Chondrocyte (in vitro differentiated cells): ENCODE data around the gene RAB3A. TPM values are rescaled to one million over a fixed set of nuclear protein-coding genes. Genes with fewer than 3 reads are reported as not detected.

Experiments used
- DNase-seq: peaks from one replicate; pipeline ENCODE4 v3.0.0; 2021; ENCODE audit warnings: mixed read lengths, low spot score
- H3K27ac Mint-ChIP-seq: one replicate; pipeline ENCODE4 v1.8.0; 2021; ENCODE audit warnings: mild to moderate bottlenecking, moderate library complexity, mixed read lengths; ENCODE audit not compliant: unreplicated experiment
- H3K27me3 Mint-ChIP-seq: 2 replicates; pipeline ENCODE4 v1.8.0; 2021; ENCODE audit warnings: low read depth, mixed read lengths
- H3K36me3 Mint-ChIP-seq: 2 replicates; pipeline ENCODE4 v1.8.0; 2021; ENCODE audit warnings: low read depth, mixed read lengths
- H3K4me1 Mint-ChIP-seq: 2 replicates; pipeline ENCODE4 v1.8.0; 2021; ENCODE audit warnings: low read depth, mild to moderate bottlenecking, mixed read lengths
- H3K4me3 Mint-ChIP-seq: one replicate; pipeline ENCODE4 v1.8.0; 2021; ENCODE audit warnings: mild to moderate bottlenecking, moderate library complexity, mixed read lengths; ENCODE audit not compliant: unreplicated experiment
- H3K9me3 Mint-ChIP-seq: 2 replicates; pipeline ENCODE4 v1.8.0; 2021; ENCODE audit warnings: low read depth, mixed read lengths
- total RNA-seq: library from RNA; stranded (reverse); gene quantifications from 3 replicates; pipeline ENCODE4 v1.2.1, GENCODE V29; 2021
- TF ChIP-seq, protein P1 (sequence below): fragments of 200-600 bp; sonication (generic); IDR thresholded peaks from 2 replicates; pipeline ENCODE4 v1.5.0; 2021; ENCODE audit warnings: antibody characterized with exemption, mild to moderate bottlenecking, moderate library complexity

RAB3A gene
- total RNA-seq, 1 donor from 2014 or later = 3.4 TPM

DNA sequence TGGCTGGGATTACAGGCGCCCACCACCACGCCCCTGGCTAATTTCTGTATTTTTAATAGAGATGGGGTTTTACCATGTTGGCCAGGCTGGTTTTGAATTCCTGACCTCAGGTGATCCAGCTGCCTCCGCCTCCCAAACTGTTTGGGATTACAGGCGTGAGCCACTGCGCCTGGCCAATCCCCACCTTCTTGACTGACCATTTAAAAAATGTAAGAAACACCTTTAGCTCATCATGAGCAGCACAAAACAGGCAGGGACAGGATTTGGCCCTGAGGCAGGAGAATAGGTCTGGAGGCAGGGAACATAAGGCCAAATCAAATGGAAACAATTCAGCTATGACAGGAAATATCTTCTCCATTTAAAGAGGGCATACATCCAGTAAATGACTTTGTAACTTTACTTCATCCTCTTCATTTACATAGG is 12.2 kb downstream of the RAB3A start:
- peaks cover 2% of the 10 kb centered on the region for H3K36me3 Mint-ChIP-seq
- peak overlapping the region; percentile 94 for H3K27ac Mint-ChIP-seq
- no peak for DNase-seq
- H3K4me3 Mint-ChIP-seq = peak overlapping the region; percentile 79
- no peaks in the 10 kb centered on the region for H3K27me3 Mint-ChIP-seq
- H3K9me3 Mint-ChIP-seq = no peaks in the 10 kb centered on the region
- TF ChIP-seq, protein P1, sequence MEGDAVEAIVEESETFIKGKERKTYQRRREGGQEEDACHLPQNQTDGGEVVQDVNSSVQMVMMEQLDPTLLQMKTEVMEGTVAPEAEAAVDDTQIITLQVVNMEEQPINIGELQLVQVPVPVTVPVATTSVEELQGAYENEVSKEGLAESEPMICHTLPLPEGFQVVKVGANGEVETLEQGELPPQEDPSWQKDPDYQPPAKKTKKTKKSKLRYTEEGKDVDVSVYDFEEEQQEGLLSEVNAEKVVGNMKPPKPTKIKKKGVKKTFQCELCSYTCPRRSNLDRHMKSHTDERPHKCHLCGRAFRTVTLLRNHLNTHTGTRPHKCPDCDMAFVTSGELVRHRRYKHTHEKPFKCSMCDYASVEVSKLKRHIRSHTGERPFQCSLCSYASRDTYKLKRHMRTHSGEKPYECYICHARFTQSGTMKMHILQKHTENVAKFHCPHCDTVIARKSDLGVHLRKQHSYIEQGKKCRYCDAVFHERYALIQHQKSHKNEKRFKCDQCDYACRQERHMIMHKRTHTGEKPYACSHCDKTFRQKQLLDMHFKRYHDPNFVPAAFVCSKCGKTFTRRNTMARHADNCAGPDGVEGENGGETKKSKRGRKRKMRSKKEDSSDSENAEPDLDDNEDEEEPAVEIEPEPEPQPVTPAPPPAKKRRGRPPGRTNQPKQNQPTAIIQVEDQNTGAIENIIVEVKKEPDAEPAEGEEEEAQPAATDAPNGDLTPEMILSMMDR = no peak
- peaks cover 24% of the 10 kb centered on the region for H3K4me1 Mint-ChIP-seq

DNA sequence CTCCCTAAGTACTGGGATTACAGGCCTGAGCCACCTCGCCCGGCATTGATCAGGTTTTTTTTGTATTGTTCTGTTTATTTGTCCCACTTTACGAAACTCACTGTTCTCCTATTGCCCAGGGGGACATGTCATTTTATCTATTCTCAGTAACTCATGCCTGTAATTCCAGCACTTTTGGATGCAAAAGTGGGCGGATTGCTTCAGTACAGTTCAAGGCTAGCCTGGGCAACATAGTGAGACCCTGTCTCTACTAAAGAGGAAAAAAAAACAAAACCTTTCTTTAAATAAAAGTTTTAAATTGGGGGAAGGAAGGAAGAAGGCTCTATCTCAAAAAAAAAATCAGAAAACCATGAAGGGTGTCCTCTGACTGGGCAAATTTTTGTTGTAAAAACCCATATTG is 13.6 kb downstream of the RAB3A start:
- H3K4me1 Mint-ChIP-seq = peaks cover 24% of the 10 kb centered on the region
- no peak for DNase-seq
- H3K4me3 Mint-ChIP-seq = no peak overlapping the region
- H3K36me3 Mint-ChIP-seq = no peaks in the 10 kb centered on the region
- H3K27me3 Mint-ChIP-seq = peaks cover 3% of the 10 kb centered on the region
- H3K9me3 Mint-ChIP-seq = no peaks in the 10 kb centered on the region
- no peak overlapping the region for H3K27ac Mint-ChIP-seq
- TF ChIP-seq, protein P1 = no peak

DNA sequence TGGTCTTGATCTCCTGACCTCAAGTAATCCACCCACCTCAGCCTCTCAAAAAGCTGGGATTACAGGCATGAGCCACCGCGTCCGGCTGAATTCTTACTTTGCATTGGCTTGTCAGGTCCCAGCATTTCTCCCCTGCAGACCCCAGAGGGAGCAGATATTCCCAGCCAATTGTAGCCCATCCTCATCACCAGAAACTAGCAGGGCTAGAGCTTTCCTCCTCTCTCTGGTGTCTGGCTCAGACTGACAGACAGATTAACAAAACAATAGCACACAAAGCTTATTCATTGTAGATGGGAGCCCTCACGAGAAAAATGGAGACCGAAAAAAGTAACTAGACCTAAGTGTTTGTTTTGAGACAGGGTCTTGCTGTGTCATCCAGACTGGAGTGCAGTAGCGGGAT is 18.3 kb downstream of the RAB3A start:
- Mint-ChIP-seq H3K27me3 (peaks cover 3% of the 10 kb centered on the region), H3K4me3 (no peak overlapping the region), H3K36me3 (no peaks in the 10 kb centered on the region), H3K9me3 (no peaks in the 10 kb centered on the region), H3K27ac (no peak overlapping the region), H3K4me1 (no peaks in the 10 kb centered on the region)
- TF ChIP-seq, protein P1 = no peak
- DNase-seq = no peak

DNA sequence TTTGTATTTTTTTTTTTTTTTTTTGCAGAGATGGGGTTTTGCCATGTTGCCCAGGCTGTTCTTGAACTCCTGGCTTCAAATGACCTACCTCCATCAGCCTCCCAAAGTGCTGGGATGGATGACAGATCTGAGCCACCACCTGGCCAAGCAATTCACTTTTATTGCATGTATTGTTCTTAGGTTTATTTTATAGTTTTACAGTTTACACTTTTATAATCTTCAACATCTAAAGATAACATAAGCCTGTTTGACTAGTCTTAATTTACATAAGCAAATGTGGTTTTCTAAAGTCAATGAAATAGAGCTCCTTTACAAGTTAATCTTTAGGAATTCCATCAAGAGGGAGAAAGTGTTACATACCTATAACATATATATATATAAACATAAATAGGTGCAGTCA is 20.3 kb downstream of the RAB3A start:
- DNase-seq = no peak
- Mint-ChIP-seq H3K27me3 (peaks cover 3% of the 10 kb centered on the region), H3K9me3 (no peaks in the 10 kb centered on the region), H3K4me3 (no peak overlapping the region), H3K27ac (no peak overlapping the region), H3K4me1 (no peaks in the 10 kb centered on the region), H3K36me3 (no peaks in the 10 kb centered on the region)
- TF ChIP-seq, protein P1 = no peak

DNA sequence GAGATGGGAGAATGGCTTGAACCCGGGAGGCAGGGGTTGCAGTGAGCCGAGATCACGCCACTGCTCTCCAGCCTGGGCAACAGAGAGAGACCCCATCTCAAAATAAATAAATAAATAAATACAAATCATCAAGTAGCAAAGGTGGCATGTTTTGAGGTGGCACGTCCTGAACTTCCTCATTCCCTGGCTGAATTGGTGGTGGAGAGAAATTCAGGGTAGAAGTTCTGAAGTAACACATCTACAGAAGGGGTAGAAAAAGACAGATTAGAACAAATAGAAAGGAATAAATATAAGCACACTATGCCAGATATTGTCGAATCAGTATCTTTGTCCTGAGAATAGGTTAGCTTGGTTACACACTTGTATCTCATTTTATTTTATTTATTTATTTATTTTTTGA is 23.9 kb downstream of the RAB3A start:
- no peaks in the 10 kb centered on the region for H3K36me3 Mint-ChIP-seq
- TF ChIP-seq, protein P1 = no peak
- no peak for DNase-seq
- no peak overlapping the region for H3K27ac Mint-ChIP-seq
- no peaks in the 10 kb centered on the region for H3K4me1 Mint-ChIP-seq
- peaks cover 6% of the 10 kb centered on the region for H3K27me3 Mint-ChIP-seq
- H3K4me3 Mint-ChIP-seq = no peak overlapping the region
- H3K9me3 Mint-ChIP-seq = no peaks in the 10 kb centered on the region
